ENCODE results near the gene LXN.

LXN gene

GRCh38 chr3:158666416-158666815, 6.0 kb downstream of the LXN start:
- no peak for DNase-seq

GRCh38 chr3:158663832-158664231, 8.6 kb downstream of the LXN start:
- DNase-seq, result no peak

- no peak for DNase-seq
Measured at GRCh38 chr3:158663246-158663645, 9.2 kb downstream of the LXN start.

GRCh38 chr3:158660711-158661110, 11.7 kb downstream of the LXN start:
- DNase-seq, result no peak

- peak; percentile 67 to 80 for DNase-seq
Measured at GRCh38 chr3:158659454-158660237, 12.8 kb downstream of the LXN start.

GRCh38 chr3:158658889-158659288, 13.6 kb downstream of the LXN start:
- no peak for DNase-seq

GRCh38 chr3:158652463-158652862, 20.0 kb downstream of the LXN start:
- DNase-seq, result no peak

GRCh38 chr3:158651192-158651591, 21.3 kb downstream of the LXN start:
- no peak for DNase-seq

- DNase-seq, result no peak
Measured at GRCh38 chr3:158649791-158650190, 22.7 kb downstream of the LXN start.

GRCh38 chr3:158644345-158644908, 28.0 kb downstream of the LXN start, which contains the start of gene GFM1:
Gene GFM1 (plus strand): TSS chr3:158644527. CDS start chr3:158644635, 108 bp downstream.
- peak; percentile 99 for DNase-seq

- no peak for DNase-seq
Measured at GRCh38 chr3:158642474-158643210, 29.8 kb downstream of the LXN start.

- DNase-seq, result no peak
Measured at GRCh38 chr3:158642005-158642404, 30.4 kb downstream of the LXN start.

GRCh38 chr3:158640646-158641045, 31.8 kb downstream of the LXN start:
- DNase-seq, result no peak

- DNase-seq, result no peak
Measured at GRCh38 chr3:158631981-158632380, 40.5 kb downstream of the LXN start.

GRCh38 chr3:158625881-158626280, 46.6 kb downstream of the LXN start:
- DNase-seq, result no peak

GRCh38 chr3:158617982-158618875, 54.2 kb downstream of the LXN start:
- DNase-seq, result no peak

Data from AML-193 (cell line).